Hepatocyte (in vitro differentiated cells): ENCODE results near the gene RAPGEF4. TPM values are rescaled to one million over a fixed set of nuclear protein-coding genes. Genes with fewer than 3 reads are reported as not detected.

Source experiments
- DNase-seq: peaks from one replicate; pipeline ENCODE4 v3.0.0-alpha.2; 2016; ENCODE audit warnings: low spot score
- H2AFZ ChIP-seq: fragments of 200-600 bp; sonication (generic); 2 replicates; pipeline ENCODE4 v1.6.0; 2016; ENCODE audit warnings: antibody characterized with exemption, mild to moderate bottlenecking
- H3K27ac ChIP-seq: fragments of 200-600 bp; sonication (generic); 2 replicates; pipeline ENCODE4 v1.5.1; 2016; ENCODE audit warnings: mild to moderate bottlenecking
- H3K27me3 ChIP-seq: fragments of 200-600 bp; sonication (generic); 2 replicates; pipeline ENCODE4 v1.6.1; 2016
- H3K36me3 ChIP-seq: fragments of 200-600 bp; sonication (generic); replicated peaks from 2 replicates; pipeline ENCODE4 v1.5.1; 2016; ENCODE audit warnings: low read depth; ENCODE audit not compliant: insufficient read depth
- H3K4me1 ChIP-seq: fragments of 200-600 bp; sonication (generic); 2 replicates; pipeline ENCODE4 v1.5.1; 2016; ENCODE audit warnings: mild to moderate bottlenecking, moderate library complexity; ENCODE audit not compliant: insufficient read depth
- H3K4me2 ChIP-seq: fragments of 200-600 bp; sonication (generic); 2 replicates; pipeline ENCODE4 v1.6.0; 2016
- H3K4me3 ChIP-seq: fragments of 200-600 bp; sonication (generic); 2 replicates; pipeline ENCODE4 v1.5.1; 2016; ENCODE audit warnings: mild to moderate bottlenecking
- H3K79me2 ChIP-seq: fragments of 200-600 bp; sonication (generic); 2 replicates; pipeline ENCODE4 v1.6.0; 2017; ENCODE audit warnings: mild to moderate bottlenecking
- H3K9me2 ChIP-seq: fragments of 200-600 bp; sonication (generic); replicated peaks from 2 replicates; pipeline ENCODE4 v1.6.0; 2017; ENCODE audit warnings: mild to moderate bottlenecking; ENCODE audit not compliant: insufficient read depth
- H3K9me3 ChIP-seq: fragments of 200-600 bp; sonication (generic); 2 replicates; pipeline ENCODE4 v1.5.1; 2016; ENCODE audit warnings: low read depth, mild to moderate bottlenecking
- H4K20me1 ChIP-seq: fragments of 200-600 bp; sonication (generic); 2 replicates; pipeline ENCODE4 v1.6.0; 2016; ENCODE audit warnings: mild to moderate bottlenecking; ENCODE audit not compliant: insufficient read depth, poor library complexity, severe bottlenecking
- EZH2 ChIP-seq: fragments of 200-600 bp; sonication (generic); IDR thresholded peaks from 2 replicates; pipeline ENCODE4 v1.6.1; 2016; ENCODE audit warnings: antibody characterized with exemption, mild to moderate bottlenecking, borderline replicate concordance
- EZH2phosphoT487 ChIP-seq: fragments of 200-600 bp; sonication (generic); IDR thresholded peaks from one replicate; pipeline ENCODE4 v1.6.1; 2018; ENCODE audit warnings: antibody characterized with exemption, mild to moderate bottlenecking, low read depth, moderate library complexity; ENCODE audit not compliant: unreplicated experiment, severe bottlenecking
- WGBS: methylation state at CpG from one replicate; pipeline ENCODE4 v1.1.6; 2016; ENCODE audit warnings: low lambda C conversion rate; ENCODE audit errors: missing lambda C conversion rate; 5-methylcytosine and 5-hydroxymethylcytosine counted together
- polyA plus RNA-seq: library from polyadenylated mRNA; unstranded; fragments of >200 nt; fragmentation: Nextera tagmentation; extraction: Ambion mirVana; gene quantifications from 2 replicates; pipeline ENCODE4 v1.2.1, GENCODE V29; 2016
- total RNA-seq: library from RNA; depleted of rRNA; stranded (reverse); fragments of >200 nt; gene quantifications from 2 replicates; pipeline ENCODE4 v1.2.3, GENCODE V29; 2014
- TF ChIP-seq, protein P1 (sequence below): fragments of 200-600 bp; sonication (generic); IDR thresholded peaks from 2 replicates; pipeline ENCODE4 v1.5.1; 2016; ENCODE audit warnings: antibody characterized with exemption, mild to moderate bottlenecking; ENCODE audit not compliant: poor library complexity

RAPGEF4 gene
- total and polyA plus RNA-seq, 2 experiments from 2014 or later = 1.9 to 2.0 TPM

DNA sequence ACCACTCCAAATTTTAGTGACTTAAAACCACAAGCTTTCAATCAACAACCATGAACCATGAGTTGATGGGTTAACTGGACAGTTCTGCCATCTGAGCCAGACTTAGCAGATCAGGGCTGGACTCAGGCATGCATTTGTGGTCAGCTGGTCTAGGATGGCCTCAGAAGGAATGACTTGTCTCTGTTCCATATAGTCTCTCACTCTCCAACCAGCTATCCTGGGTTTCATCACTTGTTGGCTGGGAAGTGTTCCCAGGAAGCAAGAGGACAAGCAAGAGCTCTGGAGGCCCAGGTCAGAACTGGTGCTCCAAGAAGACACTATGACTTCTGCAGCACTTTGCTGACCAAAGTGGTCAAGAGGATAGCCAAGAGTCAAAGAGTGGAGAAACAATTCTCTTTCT, 322.5 kb downstream of the RAPGEF4 start:
- Histone ChIP-seq H3K4me2 (no peak overlapping the region), H3K79me2 (no peaks in the 10 kb centered on the region), H3K27ac (no peak overlapping the region), H3K36me3 (no peaks in the 10 kb centered on the region), H3K9me2 (no peaks in the 10 kb centered on the region), H2AFZ (no peak overlapping the region), H3K9me3 (no peaks in the 10 kb centered on the region), H4K20me1 (no peaks in the 10 kb centered on the region), H3K4me3 (no peak overlapping the region), H3K27me3 (no peaks in the 10 kb centered on the region), H3K4me1 (no peaks in the 10 kb centered on the region)
- TF ChIP-seq EZH2 (no peak), EZH2phosphoT487 (no peak)
- TF ChIP-seq, protein P1, sequence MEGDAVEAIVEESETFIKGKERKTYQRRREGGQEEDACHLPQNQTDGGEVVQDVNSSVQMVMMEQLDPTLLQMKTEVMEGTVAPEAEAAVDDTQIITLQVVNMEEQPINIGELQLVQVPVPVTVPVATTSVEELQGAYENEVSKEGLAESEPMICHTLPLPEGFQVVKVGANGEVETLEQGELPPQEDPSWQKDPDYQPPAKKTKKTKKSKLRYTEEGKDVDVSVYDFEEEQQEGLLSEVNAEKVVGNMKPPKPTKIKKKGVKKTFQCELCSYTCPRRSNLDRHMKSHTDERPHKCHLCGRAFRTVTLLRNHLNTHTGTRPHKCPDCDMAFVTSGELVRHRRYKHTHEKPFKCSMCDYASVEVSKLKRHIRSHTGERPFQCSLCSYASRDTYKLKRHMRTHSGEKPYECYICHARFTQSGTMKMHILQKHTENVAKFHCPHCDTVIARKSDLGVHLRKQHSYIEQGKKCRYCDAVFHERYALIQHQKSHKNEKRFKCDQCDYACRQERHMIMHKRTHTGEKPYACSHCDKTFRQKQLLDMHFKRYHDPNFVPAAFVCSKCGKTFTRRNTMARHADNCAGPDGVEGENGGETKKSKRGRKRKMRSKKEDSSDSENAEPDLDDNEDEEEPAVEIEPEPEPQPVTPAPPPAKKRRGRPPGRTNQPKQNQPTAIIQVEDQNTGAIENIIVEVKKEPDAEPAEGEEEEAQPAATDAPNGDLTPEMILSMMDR = no peak
- DNase-seq = no peak

DNA sequence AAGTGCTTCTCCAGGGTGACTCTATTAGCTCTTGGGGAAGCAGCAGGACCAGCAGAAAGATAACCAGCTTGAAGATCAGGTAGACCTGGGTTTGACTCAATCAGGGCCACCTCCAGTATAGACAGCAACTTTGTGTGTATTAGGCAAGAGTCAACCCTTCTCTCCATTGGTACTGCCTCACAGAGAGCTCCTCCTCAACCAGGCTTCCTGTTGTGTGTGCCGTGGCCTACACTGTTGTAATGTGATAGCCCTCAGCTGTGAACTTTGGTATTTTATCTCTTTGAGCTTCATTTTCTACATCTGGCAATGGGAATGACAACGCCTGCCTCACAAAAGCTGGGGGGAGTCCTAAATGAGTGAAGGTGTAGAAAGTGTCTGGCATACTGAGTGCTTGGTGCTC, 323.0 kb downstream of the RAPGEF4 start:
- Histone ChIP-seq H3K36me3 (no peaks in the 10 kb centered on the region), H3K79me2 (no peaks in the 10 kb centered on the region), H3K9me3 (no peaks in the 10 kb centered on the region), H2AFZ (no peak overlapping the region), H3K9me2 (no peaks in the 10 kb centered on the region), H3K4me2 (no peak overlapping the region), H3K4me3 (no peak overlapping the region), H3K27ac (no peak overlapping the region), H3K4me1 (no peaks in the 10 kb centered on the region), H4K20me1 (no peaks in the 10 kb centered on the region), H3K27me3 (no peaks in the 10 kb centered on the region)
- TF ChIP-seq EZH2 = no peak
- no peak for TF ChIP-seq EZH2phosphoT487
- TF ChIP-seq, protein P1 = no peak
- 76% methylated on average over 2 of the region's 2 CpGs for WGBS
- no peak for DNase-seq

DNA sequence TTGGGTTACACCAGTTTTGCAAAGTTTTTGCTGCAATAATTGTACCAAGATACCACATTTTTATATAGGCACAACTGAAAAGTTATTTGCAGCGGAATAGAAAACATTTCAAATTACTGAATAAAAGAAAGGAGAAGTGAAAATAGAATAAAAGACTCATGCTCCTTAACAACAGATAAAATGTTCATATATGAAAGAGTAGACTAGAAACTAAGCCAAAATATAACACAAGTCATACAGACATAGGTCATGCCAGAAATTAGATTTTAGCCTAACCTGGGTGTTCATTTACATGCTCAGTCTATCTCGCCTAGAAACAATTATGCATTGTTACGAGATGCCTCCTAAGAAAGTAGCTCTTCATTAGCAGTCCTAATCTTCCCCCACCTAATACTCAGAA, 323.6 kb downstream of the RAPGEF4 start:
- no peaks in the 10 kb centered on the region for H3K27me3 ChIP-seq
- TF ChIP-seq EZH2phosphoT487 (no peak), EZH2 (no peak)
- TF ChIP-seq, protein P1 = no peak
- no peaks in the 10 kb centered on the region for H3K9me2 ChIP-seq
- no peaks in the 10 kb centered on the region for H3K79me2 ChIP-seq
- H3K27ac ChIP-seq = no peak overlapping the region
- H3K4me2 ChIP-seq = no peak overlapping the region
- no peaks in the 10 kb centered on the region for H3K36me3 ChIP-seq
- H3K9me3 ChIP-seq = no peaks in the 10 kb centered on the region
- H2AFZ ChIP-seq = no peak overlapping the region
- 99% methylated on average over 3 of the region's 3 CpGs for WGBS
- no peaks in the 10 kb centered on the region for H3K4me1 ChIP-seq
- H4K20me1 ChIP-seq = no peaks in the 10 kb centered on the region
- no peak overlapping the region for H3K4me3 ChIP-seq
- DNase-seq = no peak

DNA sequence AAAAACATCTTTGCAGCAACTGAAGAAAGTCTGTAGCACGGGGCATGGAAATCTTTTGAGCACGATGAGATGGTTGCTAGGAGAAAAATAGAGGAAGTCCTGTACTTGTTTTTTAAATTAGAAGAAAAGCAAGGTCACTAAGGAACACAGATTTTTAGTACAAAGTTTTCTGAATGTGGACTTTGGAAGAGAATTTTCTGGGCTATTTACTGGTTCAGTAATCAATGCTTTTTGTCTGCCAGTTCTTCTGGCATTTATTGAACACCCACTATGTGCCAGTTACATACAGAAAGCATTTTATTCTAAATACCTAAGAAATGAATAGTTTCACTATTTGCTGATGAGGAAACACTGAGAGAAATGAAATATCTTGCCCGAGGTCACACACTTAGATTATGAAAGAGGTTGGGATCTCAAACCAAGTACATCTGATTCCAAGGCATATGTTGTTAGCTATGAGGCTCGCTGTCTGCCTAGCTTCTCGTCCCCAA, 324.4 kb downstream of the RAPGEF4 start:
- H3K4me2 ChIP-seq = no peak overlapping the region
- WGBS = 62% methylated on average over 5 of the region's 5 CpGs

More for the DNA sequence above, 324.4 kb downstream of the RAPGEF4 start:
- no peak overlapping the region for H3K27ac ChIP-seq
- TF ChIP-seq EZH2 (no peak), EZH2phosphoT487 (no peak)
- TF ChIP-seq, protein P1 = no peak
- DNase-seq = no peak
- H3K79me2 ChIP-seq = no peaks in the 10 kb centered on the region
- no peaks in the 10 kb centered on the region for H3K4me1 ChIP-seq
- H3K4me3 ChIP-seq = no peak overlapping the region
- H4K20me1 ChIP-seq = no peaks in the 10 kb centered on the region
- no peaks in the 10 kb centered on the region for H3K9me2 ChIP-seq
- H3K36me3 ChIP-seq = no peaks in the 10 kb centered on the region
- H3K9me3 ChIP-seq = no peaks in the 10 kb centered on the region
- no peaks in the 10 kb centered on the region for H3K27me3 ChIP-seq
- H2AFZ ChIP-seq = no peak overlapping the region
